GM23338 (cell line): ENCODE results near the gene DUOX1.
"Not testable (repeated sequence)": the region's sequence is repeated elsewhere in the genome, so short reads cannot be mapped to it uniquely, and the experiment has no call there.

Experiments used
- CREB1 ChIP-seq: fragments of 250-450 bp; sonication (Bioruptor Pico); IDR thresholded peaks from 2 replicates; pipeline ENCODE4 v1.5.0; 2020; ENCODE audit warnings: low read depth, mild to moderate bottlenecking, moderate library complexity
- EZH2 ChIP-seq: fragments of 200-600 bp; sonication (generic); IDR thresholded peaks from one replicate; pipeline ENCODE4 v1.8.0; 2017; ENCODE audit warnings: antibody characterized with exemption, mild to moderate bottlenecking, low read depth; ENCODE audit not compliant: unreplicated experiment
- EZH2phosphoT487 ChIP-seq: fragments of 200-600 bp; sonication (generic); IDR thresholded peaks from one replicate; pipeline ENCODE4 v1.8.1; 2018; ENCODE audit warnings: antibody characterized with exemption; ENCODE audit not compliant: unreplicated experiment
- NANOG ChIP-seq: IDR thresholded peaks from 2 replicates; pipeline ENCODE4 v1.6.1; 2016; ENCODE audit warnings: antibody characterized with exemption, borderline replicate concordance
- POLR2AphosphoS5 ChIP-seq: IDR thresholded peaks from 2 replicates; pipeline ENCODE4 v1.6.1; 2016; ENCODE audit warnings: antibody characterized with exemption, low read depth
- STAT1 ChIP-seq: IDR thresholded peaks from one replicate; pipeline ENCODE4 v1.6.1; 2016; ENCODE audit warnings: antibody characterized with exemption; ENCODE audit not compliant: unreplicated experiment
- ZNF331 ChIP-seq: fragments of 250-450 bp; sonication (Bioruptor Pico); IDR thresholded peaks from 2 replicates; pipeline ENCODE4 v1.5.0; 2020; ENCODE audit warnings: low read depth, mild to moderate bottlenecking, moderate library complexity
- TF ChIP-seq, protein P1 (sequence below), 2 experiments: fragments of 200-600 bp in 1 of 2; sonication (generic) in 1 of 2; conservative IDR thresholded peaks; 2 replicates each; pipeline versions ENCODE4 v1.5.1 to v1.6.1; 2016 to 2017; ENCODE audit warnings: antibody characterized with exemption in 2 of 2, low read depth in 2 of 2, mild to moderate bottlenecking in 2 of 2, moderate library complexity in 1 of 2
- TF ChIP-seq, protein P2 (sequence below): IDR thresholded peaks from one replicate; pipeline ENCODE4 v1.6.1; 2018; ENCODE audit warnings: antibody characterized with exemption; ENCODE audit not compliant: unreplicated experiment
- TF ChIP-seq, protein P3 (sequence below): IDR thresholded peaks from 2 replicates; pipeline ENCODE4 v1.6.1; 2016; ENCODE audit warnings: antibody characterized with exemption
- TF ChIP-seq, protein P4 (sequence below): fragments of 250-450 bp; sonication (Bioruptor Pico); IDR thresholded peaks from 2 replicates; pipeline ENCODE4 v1.5.0; 2020; ENCODE audit warnings: mild to moderate bottlenecking, moderate library complexity

DNA sequence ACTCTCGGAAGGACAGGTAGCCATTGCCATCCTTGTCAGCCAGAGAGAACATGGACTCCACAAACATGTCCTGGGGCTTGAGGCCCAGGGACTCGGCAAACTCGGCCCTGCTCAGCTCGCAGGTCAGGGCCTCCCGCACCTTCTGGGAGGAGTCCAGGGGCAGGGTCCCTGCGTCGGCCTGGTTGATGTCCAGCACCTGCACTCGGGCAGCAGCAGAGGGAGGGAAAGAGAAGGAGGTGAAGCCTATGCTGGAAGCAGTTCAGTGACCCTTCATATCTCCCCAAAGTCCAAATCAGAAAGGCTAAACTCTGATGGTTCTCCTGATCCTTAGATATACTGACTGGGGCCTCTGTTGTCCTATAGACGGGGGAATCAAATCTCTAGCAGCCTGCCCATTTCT, 25.6 kb upstream of the DUOX1 start:
- TF ChIP-seq, protein P1, sequence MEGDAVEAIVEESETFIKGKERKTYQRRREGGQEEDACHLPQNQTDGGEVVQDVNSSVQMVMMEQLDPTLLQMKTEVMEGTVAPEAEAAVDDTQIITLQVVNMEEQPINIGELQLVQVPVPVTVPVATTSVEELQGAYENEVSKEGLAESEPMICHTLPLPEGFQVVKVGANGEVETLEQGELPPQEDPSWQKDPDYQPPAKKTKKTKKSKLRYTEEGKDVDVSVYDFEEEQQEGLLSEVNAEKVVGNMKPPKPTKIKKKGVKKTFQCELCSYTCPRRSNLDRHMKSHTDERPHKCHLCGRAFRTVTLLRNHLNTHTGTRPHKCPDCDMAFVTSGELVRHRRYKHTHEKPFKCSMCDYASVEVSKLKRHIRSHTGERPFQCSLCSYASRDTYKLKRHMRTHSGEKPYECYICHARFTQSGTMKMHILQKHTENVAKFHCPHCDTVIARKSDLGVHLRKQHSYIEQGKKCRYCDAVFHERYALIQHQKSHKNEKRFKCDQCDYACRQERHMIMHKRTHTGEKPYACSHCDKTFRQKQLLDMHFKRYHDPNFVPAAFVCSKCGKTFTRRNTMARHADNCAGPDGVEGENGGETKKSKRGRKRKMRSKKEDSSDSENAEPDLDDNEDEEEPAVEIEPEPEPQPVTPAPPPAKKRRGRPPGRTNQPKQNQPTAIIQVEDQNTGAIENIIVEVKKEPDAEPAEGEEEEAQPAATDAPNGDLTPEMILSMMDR (conservative IDR thresholded peaks at IDR 0.05; ENCODE audit: low read depth in 2 of 2), result not testable (repeated sequence)
- TF ChIP-seq EZH2; NANOG; POLR2AphosphoS5; ZNF331 (CRISPR knock-in tag); STAT1; CREB1 (CRISPR knock-in tag); EZH2phosphoT487: not testable (repeated sequence)
- TF ChIP-seq, protein P2, sequence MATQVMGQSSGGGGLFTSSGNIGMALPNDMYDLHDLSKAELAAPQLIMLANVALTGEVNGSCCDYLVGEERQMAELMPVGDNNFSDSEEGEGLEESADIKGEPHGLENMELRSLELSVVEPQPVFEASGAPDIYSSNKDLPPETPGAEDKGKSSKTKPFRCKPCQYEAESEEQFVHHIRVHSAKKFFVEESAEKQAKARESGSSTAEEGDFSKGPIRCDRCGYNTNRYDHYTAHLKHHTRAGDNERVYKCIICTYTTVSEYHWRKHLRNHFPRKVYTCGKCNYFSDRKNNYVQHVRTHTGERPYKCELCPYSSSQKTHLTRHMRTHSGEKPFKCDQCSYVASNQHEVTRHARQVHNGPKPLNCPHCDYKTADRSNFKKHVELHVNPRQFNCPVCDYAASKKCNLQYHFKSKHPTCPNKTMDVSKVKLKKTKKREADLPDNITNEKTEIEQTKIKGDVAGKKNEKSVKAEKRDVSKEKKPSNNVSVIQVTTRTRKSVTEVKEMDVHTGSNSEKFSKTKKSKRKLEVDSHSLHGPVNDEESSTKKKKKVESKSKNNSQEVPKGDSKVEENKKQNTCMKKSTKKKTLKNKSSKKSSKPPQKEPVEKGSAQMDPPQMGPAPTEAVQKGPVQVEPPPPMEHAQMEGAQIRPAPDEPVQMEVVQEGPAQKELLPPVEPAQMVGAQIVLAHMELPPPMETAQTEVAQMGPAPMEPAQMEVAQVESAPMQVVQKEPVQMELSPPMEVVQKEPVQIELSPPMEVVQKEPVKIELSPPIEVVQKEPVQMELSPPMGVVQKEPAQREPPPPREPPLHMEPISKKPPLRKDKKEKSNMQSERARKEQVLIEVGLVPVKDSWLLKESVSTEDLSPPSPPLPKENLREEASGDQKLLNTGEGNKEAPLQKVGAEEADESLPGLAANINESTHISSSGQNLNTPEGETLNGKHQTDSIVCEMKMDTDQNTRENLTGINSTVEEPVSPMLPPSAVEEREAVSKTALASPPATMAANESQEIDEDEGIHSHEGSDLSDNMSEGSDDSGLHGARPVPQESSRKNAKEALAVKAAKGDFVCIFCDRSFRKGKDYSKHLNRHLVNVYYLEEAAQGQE, result not testable (repeated sequence)
- TF ChIP-seq, protein P3, sequence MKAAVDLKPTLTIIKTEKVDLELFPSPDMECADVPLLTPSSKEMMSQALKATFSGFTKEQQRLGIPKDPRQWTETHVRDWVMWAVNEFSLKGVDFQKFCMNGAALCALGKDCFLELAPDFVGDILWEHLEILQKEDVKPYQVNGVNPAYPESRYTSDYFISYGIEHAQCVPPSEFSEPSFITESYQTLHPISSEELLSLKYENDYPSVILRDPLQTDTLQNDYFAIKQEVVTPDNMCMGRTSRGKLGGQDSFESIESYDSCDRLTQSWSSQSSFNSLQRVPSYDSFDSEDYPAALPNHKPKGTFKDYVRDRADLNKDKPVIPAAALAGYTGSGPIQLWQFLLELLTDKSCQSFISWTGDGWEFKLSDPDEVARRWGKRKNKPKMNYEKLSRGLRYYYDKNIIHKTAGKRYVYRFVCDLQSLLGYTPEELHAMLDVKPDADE, result not testable (repeated sequence)
- TF ChIP-seq, protein P4, sequence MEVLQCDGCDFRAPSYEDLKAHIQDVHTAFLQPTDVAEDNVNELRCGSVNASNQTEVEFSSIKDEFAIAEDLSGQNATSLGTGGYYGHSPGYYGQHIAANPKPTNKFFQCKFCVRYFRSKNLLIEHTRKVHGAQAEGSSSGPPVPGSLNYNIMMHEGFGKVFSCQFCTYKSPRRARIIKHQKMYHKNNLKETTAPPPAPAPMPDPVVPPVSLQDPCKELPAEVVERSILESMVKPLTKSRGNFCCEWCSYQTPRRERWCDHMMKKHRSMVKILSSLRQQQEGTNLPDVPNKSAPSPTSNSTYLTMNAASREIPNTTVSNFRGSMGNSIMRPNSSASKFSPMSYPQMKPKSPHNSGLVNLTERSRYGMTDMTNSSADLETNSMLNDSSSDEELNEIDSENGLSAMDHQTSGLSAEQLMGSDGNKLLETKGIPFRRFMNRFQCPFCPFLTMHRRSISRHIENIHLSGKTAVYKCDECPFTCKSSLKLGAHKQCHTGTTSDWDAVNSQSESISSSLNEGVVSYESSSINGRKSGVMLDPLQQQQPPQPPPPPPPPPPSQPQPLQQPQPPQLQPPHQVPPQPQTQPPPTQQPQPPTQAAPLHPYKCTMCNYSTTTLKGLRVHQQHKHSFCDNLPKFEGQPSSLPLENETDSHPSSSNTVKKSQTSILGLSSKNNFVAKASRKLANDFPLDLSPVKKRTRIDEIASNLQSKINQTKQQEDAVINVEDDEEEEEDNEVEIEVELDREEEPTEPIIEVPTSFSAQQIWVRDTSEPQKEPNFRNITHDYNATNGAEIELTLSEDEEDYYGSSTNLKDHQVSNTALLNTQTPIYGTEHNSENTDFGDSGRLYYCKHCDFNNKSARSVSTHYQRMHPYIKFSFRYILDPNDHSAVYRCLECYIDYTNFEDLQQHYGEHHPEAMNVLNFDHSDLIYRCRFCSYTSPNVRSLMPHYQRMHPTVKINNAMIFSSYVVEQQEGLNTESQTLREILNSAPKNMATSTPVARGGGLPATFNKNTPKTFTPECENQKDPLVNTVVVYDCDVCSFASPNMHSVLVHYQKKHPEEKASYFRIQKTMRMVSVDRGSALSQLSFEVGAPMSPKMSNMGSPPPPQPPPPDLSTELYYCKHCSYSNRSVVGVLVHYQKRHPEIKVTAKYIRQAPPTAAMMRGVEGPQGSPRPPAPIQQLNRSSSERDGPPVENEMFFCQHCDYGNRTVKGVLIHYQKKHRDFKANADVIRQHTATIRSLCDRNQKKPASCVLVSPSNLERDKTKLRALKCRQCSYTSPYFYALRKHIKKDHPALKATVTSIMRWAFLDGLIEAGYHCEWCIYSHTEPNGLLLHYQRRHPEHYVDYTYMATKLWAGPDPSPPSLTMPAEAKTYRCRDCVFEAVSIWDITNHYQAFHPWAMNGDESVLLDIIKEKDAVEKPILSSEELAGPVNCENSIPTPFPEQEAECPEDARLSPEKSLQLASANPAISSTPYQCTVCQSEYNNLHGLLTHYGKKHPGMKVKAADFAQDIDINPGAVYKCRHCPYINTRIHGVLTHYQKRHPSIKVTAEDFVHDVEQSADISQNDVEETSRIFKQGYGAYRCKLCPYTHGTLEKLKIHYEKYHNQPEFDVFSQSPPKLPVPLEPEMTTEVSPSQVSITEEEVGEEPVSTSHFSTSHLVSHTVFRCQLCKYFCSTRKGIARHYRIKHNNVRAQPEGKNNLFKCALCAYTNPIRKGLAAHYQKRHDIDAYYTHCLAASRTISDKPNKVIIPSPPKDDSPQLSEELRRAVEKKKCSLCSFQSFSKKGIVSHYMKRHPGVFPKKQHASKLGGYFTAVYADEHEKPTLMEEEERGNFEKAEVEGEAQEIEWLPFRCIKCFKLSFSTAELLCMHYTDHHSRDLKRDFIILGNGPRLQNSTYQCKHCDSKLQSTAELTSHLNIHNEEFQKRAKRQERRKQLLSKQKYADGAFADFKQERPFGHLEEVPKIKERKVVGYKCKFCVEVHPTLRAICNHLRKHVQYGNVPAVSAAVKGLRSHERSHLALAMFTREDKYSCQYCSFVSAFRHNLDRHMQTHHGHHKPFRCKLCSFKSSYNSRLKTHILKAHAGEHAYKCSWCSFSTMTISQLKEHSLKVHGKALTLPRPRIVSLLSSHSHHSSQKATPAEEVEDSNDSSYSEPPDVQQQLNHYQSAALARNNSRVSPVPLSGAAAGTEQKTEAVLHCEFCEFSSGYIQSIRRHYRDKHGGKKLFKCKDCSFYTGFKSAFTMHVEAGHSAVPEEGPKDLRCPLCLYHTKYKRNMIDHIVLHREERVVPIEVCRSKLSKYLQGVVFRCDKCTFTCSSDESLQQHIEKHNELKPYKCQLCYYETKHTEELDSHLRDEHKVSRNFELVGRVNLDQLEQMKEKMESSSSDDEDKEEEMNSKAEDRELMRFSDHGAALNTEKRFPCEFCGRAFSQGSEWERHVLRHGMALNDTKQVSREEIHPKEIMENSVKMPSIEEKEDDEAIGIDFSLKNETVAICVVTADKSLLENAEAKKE (CRISPR knock-in tag), result not testable (repeated sequence)
